Measurements from ENCODE around the gene HLA-DOA.
A peak's percentile ranks its signal among the peaks of the same experiment; 100 is the strongest.

The HLA-DOA gene

DNA sequence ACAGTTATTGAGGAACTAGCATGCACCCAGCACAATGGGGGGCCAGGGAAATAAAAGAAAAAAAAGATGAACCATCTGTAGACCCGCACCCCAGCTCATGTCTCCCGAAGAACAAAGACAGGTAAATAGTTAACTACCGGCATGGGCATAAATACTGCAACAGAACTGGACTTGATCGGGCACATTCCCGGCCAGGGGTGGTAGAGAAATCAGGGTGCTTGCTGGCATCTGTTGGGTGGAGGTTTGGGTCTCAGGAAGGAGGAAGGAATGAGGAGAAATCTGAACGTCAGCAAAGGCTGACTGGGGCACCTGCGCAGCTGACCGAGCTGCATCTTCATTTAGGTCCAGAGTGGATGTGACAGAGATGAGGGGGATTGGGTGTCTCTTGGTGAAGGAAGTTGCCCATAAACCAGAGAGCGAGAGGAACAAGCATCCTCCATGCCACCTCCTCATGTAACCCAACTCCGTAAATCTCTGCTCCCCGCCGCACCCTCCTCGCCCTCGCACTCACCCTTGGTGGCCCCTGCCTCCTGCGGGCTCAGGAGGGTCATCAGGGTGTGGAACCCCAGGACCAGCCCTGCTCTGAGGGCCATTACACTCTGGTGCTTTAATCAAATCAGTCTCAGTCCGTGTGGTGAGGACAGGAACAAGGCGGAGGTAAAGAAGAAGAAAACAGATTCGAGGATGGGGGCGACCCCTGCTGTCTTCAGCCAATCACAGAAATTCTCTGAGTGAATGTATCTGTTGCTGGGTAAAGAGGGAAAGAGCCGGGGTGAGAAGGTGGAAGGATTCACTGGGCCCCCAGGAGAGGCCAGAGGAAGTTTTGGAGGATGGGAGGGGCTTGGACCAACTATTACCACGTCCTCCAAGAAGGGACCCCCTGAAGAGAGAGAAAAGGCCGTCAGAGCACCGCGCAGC is at the start of gene HLA-DOA:
Gene HLA-DOA, minus strand, starts transcription at position 648 of the 918 bp plus-strand sequence.
- no peak for FAIRE-seq

DNA sequence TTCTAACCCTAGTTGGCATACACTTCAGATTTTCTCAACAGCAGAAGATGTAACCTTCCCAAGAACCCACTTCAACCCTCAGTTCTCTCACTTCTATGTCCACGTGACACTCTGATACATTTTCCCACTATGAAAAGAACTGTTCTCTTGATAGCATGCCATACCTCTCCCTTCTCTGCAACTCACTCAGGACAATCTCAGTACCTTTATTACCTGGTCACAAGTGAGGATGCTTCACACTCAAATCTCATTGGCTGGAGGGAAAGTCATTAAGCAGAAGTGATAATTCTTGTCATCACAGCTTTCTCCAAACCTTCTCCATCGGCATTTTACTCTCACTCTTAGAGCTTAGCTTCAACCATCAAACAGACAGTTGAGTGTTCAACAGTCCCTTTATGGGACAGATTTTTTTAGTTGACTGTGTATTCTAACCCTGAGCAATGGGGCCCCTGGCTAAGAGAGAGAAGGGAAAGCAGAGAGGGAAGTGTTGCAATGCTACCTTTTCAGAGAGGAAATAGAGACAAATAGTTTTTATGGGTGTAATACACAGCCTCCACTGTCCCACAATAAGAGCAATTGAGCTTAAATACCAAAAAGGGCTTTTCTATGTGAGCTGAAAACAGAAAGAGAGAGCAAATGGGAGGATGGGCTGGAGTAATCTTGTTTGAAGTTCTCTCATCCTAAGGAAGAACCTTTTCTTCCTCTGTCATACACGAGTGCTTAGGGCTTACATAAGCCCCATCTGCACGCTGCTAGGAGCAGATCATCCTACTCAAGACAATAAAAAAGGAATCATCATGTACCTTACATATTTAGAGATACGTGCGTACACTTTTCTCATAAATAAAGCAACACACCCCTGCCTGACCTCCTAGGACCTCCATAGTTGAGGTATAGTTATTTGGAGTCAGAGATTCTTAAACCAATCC is 48.1 kb upstream of the HLA-DOA start:
- no peak for FAIRE-seq

DNA sequence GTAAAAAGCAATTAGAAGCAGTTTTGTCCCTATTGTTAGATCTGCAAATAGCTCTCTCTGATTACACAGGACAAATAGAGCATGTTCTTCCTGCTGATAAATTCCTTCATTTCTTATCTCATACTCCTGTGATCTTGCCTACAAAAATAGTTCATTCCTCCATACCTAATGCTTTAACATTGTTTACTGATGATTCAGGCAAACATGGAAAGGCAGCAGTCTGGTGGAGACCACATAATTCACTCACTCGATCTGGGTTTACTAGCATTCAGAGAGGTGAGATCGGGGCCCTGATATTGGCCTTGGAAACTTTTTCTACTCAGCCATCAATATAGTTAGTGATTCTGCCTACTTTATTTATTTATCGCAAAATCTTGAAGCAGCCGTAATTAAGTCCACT is 43.8 kb upstream of the HLA-DOA start:
- FAIRE-seq, result no peak

DNA sequence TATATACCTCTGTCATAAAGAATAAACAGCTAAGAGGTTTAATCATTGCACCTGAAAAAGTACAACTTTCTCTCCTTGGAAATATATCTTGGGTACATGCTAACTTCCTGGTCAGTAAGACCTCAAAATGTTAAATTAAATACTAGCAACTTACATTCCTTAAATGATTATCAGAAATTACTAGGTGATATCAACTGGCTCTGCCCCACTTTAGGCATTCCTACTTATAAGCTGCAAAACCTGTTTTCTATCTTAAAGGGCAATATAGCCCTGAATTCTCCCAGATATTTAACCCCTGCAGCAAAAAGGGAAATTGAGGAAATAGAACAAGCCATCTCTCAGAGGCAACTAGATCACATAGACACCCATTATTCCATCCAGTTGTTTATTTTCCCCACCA is 43.2 kb upstream of the HLA-DOA start:
- FAIRE-seq, result no peak

DNA sequence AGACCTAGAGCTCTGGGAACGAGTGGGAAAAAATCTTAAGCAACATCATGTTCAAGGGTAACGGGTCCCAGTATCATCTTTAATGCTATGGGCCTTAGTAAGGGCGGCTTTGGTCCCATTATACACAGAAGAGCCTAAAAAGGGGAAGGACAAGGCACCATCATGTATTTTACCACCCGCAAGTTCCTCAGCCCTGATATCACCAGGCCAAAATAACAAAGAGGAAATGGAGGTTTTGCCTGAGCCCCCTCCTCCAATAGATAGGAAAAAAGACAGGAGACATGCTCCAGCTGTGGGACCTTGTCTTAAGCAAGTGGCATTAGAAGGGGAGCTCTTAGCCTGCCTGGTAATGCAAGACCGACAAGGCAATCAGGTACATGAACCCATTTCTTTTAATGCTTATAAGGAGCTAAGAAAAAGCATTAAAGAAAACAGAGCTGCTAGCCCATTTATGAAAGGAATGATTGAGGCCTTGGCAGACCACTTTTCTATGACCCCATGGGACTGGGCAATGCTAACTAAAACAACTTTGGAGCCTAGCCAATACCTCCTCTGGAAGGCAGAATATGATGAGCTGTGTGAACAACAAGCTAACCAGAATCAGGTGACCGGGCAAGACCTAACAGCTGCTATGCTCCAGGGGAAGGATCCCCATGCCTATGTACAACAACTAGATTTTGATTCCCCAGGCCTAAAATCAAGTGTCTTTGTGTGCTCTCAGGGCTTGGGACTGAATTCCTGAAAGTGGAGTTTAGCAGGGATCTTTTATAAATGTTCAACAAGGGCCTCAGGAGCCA is 40.8 kb upstream of the HLA-DOA start:
- FAIRE-seq, result no peak

- no peak for FAIRE-seq
Observed at GRCh38 chr6:33049323-33050013, 40.1 kb upstream of the HLA-DOA start.

GRCh38 chr6:33040157-33040556 is 30.8 kb upstream of the HLA-DOA start:
- no peak for FAIRE-seq

DNA sequence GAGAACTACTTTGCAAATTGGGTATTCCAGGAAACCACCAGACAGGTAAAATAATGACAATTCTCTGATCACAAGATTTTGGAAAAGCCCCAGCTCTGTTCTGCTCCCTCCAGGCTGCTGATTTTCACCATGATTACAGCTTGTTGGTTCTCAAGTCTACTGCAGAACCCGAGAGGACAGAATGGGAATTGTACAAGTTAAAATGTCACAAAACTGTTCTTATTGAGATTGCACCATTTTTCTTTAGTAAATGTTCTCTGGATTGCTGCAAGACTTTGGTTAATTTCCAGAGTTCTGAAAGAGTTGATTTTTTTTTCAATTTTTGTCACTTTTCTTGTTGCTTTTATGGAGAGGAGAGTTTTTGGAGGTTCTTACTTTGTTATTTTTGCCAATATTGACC is 27.1 kb upstream of the HLA-DOA start:
- no peak for FAIRE-seq

- no peak for FAIRE-seq
Observed at GRCh38 chr6:33034554-33034953, 25.2 kb upstream of the HLA-DOA start.

- FAIRE-seq, result no peak
Observed at GRCh38 chr6:33030245-33030644, 20.9 kb upstream of the HLA-DOA start.

GRCh38 chr6:33029328-33030184 is 20.2 kb upstream of the HLA-DOA start:
- no peak for FAIRE-seq

DNA sequence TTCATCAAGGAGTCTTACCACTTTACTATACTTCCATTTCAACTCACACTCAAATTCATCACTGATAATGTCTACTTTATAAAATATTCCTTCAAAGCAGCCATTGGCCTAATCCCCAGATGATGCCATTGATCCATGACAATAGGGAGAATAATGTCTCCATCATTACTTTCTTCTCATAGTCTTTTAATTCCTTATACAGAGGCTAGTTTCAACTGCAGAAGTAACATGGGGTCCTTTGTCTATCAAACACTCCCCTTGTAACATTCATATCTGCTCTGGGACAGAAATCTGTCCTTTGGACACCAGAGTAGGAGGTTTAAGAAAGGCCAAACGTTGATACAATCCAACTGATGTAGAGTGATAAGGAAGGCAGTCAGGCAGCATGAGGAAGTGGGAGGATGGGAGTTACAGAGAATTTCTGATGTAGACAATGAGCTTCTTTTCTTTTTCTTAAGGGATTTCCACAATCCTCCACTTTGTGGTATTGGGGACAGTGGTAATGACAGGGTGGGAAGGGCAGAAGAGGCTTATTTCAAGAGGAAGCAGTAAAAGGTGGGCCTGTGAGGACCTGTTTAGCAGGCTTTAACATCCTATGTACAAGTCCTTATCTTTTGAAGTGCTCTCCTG is 18.9 kb upstream of the HLA-DOA start:
- no peak for FAIRE-seq

GRCh38 chr6:33024521-33024920 is 15.1 kb upstream of the HLA-DOA start:
- FAIRE-seq, result no peak

DNA sequence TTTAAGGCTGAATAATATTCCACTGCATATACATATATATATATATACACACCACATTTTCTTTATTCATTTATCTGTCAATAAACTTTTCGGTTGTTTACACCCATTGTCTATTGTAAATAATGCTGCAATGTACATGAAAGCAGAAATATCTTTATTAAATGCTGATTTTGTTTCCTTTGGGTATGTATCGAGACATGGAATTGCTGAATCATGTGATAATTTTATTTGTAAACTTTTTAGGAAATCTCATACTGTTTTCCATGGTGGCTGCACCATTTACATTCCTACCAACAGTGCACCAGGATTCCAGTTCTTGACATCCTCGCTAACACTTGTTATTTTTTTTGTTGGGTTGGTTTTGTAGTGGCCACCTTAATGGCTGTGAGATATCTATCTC is 14.1 kb upstream of the HLA-DOA start:
- FAIRE-seq, result no peak

DNA sequence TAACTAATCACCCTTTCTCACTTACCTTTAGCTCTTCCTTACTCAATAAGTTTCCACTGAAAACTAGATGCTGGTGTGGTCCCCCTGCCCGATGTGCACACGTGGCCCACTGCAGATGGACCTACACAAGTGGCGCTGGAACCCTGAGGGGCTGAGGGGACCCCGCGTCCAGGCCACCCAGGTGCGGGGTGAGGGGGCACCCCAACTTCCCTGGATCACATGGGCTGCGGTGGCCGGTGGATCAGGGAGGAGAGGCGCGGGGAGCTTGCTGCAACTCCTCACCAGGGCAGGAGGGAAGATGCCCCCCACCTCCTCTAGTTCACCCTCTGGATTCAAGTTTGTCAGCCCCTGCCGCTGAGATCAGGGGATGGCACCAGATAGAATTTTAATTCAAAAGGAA is 12.5 kb upstream of the HLA-DOA start:
- FAIRE-seq, result no peak

DNA sequence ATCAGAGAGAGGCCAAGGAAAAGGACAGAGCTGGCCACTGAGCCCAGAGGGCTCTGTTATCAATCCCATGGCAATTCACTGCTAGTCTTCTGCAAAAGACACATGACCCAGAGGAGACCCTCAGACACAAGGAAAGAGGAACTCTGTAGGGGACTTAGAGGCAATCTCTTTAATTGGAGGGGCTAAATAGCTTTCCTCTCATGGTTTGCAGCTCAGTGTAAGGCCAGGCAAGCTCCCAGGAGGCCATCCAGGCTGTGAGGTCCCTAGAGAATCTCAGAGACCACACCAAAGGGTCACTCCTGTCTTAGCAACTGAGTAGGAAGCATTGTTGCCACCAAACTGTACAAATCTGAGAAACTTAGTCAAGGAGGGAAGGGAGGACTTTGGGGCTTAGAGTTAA is 10.0 kb upstream of the HLA-DOA start:
- FAIRE-seq, result no peak

GRCh38 chr6:33018904-33019303 is 9.5 kb upstream of the HLA-DOA start:
- peak; percentile 18 for FAIRE-seq

- FAIRE-seq, result peak; percentile 49
Observed at GRCh38 chr6:33018418-33018817, 9.0 kb upstream of the HLA-DOA start.

DNA sequence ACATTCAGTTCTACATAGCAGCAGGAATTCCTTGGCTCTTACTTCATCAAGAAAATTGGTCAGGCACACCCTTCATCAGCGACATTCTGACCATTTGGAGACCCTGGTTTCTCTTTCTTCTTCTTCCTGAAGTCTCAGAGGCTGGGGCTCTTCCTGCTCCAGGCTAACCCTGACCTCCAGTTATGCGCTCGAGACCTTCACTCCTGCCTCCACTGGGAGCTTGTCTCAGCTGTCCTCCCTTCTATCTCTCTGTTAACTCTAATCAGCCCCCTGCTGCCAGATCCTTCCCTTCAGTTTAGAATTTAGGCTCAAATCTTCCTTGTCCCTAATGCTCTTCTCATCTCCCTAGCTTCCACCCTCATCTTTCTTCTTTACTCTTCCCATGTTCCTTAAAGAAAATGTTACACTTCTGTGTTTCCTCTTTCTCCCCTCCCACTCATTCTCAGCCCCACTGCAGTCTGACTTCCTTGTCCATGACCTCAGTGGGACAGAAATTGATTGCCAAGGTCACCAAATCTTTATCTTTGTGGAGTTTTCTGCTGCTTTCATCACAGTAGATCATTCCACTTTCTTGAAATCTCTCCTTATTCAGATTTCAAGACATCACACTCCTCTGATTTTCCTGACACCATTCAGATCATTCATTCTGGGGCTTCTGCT is 8.4 kb upstream of the HLA-DOA start:
- no peak for FAIRE-seq

- no peak for FAIRE-seq
Observed at GRCh38 chr6:33017018-33017417, 7.6 kb upstream of the HLA-DOA start.
